GM13976 (cell line): ENCODE results near the gene SIPA1.

Experiments
- DNase-seq: peaks from one replicate; pipeline ENCODE4 v3.0.0; 2012; ENCODE audit warnings: low spot score
- in situ Hi-C: fragments of 300-500 bp; cut with MboI; formaldehyde crosslinking; loops from one replicate; pipeline ENCODE4 v1.12.0; 2022; ENCODE audit warnings: low sequenced_read_pairs, mixed read lengths, inconsistent platforms; ENCODE audit not compliant: unreplicated experiment
- TF ChIP-seq, protein P1 (sequence below): IDR thresholded peaks from 2 replicates; pipeline ENCODE4 v1.5.1; 2012; ENCODE audit warnings: borderline replicate concordance, mild to moderate bottlenecking; ENCODE audit not compliant: insufficient read depth; ENCODE audit errors: extremely low read depth, missing control alignments, control extremely low read depth

SIPA1 gene

DNA sequence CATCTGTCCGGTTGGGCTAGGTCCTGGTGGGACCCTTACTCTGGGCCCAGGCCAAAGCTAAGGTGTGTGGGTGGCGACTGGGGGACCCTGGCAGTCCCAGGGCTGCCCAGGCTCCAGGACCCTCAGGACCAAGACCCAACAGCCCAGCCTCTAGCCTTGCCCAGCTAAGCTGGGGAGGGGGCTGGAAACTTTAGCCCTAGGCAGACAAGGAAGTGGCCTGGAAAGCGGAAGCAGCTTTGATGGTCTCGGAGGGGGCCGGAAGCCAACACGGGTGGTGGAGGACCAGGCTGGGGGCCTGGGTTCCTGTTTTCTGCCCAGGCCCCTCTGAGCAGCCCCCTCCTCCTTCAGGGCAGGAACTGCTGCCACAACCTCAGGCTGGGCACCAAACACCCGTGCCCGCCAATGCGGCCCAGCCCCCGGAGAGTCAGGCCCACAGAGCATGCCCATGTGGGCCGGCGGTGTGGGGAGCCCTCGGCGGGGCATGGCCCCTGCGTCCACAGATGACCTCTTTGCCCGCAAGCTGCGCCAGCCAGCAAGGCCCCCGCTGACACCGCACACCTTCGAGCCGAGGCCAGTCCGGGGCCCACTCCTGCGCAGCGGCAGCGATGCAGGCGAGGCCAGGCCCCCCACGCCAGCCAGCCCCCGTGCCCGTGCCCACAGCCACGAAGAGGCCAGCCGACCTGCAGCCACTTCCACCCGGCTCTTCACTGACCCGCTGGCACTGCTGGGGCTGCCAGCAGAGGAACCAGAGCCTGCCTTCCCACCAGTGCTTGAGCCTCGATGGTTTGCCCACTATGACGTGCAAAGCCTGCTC, 2.8 kb downstream of the SIPA1 start:
- TF ChIP-seq, protein P1, sequence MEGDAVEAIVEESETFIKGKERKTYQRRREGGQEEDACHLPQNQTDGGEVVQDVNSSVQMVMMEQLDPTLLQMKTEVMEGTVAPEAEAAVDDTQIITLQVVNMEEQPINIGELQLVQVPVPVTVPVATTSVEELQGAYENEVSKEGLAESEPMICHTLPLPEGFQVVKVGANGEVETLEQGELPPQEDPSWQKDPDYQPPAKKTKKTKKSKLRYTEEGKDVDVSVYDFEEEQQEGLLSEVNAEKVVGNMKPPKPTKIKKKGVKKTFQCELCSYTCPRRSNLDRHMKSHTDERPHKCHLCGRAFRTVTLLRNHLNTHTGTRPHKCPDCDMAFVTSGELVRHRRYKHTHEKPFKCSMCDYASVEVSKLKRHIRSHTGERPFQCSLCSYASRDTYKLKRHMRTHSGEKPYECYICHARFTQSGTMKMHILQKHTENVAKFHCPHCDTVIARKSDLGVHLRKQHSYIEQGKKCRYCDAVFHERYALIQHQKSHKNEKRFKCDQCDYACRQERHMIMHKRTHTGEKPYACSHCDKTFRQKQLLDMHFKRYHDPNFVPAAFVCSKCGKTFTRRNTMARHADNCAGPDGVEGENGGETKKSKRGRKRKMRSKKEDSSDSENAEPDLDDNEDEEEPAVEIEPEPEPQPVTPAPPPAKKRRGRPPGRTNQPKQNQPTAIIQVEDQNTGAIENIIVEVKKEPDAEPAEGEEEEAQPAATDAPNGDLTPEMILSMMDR = no peak
- in situ Hi-C loops = no loop called here
- peak; percentile 54 for DNase-seq

DNA sequence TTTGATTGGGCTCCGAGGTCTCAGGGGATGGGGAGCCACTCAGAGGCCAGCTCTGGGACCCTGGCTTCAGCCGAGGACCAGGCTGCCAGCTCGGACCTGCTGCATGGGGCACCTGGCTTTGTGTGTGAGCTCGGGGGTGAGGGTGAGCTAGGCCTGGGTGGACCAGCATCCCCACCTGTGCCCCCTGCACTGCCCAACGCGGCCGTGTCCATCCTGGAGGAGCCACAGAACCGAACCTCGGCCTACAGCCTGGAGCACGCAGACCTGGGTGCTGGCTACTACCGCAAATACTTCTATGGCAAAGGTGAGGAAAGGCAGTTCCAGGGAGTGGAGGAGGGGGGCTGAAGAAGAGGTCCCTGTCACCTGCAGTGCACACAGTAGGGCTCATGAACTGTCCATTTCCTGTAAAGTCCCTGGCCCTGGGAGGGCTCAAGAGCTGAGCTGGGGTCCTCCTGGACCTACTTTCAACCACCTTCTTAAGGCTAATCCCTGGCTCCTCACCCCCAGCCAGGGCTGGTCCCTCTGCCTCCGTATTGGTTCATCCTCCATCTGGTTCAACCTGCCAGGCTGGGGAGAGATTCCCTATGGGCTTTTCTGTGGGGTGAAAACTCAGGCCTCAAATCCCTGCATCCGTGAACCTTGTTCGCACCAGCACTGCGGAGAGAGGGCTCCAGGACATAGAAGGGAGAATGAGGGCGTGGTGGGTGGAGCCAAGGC, 3.6 kb downstream of the SIPA1 start:
- TF ChIP-seq, protein P1 = no peak
- in situ Hi-C loops = no loop called here
- DNase-seq = no peak

DNA sequence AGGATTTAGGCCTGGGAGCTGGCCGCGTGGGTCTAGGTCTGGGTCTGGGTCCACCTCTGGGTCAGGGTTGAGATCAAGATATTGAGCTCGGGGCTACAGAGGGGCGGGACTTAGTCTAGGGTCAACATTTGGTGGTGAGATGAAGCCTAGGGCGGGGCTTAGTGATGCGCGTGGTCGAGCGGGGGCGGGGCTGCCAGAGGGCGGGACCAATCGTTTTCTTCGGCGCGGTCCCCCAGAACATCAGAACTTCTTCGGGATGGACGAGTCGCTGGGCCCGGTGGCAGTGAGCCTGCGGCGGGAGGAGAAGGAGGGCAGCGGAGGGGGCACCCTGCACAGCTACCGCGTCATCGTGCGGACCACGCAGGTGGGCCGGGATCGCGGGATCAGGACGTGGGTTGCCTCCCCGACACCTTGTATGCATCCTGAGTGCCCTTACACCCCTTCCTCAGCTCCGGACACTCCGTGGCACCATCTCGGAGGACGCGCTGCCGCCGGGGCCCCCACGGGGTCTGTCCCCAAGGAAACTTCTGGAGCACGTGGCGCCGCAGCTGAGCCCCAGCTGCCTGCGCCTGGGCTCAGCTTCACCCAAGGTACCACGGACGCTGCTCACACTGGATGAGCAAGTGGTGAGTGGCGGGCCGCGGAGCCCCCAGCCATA, 4.2 kb downstream of the SIPA1 start:
- in situ Hi-C loops = no loop called here
- DNase-seq = no peak
- TF ChIP-seq, protein P1 = no peak

DNA sequence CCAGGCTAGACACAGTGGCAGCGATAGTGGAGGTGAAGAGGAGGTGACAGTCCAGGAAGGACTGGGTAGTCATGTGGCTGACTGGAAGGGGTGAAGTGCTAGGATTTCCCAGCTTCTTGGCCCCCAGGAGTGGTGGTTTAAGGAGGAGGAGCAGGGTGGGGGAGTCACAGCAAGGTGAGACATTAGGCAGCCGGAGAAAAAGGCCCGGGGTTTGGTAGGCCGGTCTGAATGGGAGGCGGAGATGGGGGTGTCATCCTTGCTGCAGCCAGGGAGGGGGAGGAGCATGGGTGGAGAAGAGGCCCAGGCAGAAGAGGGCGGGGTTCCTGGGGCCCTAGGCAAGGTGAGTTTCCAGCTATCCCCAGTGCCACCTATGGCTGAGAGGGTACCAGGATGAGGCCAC, 6.1 kb downstream of the SIPA1 start:
- no peak for DNase-seq
- in situ Hi-C loops = no loop called here
- TF ChIP-seq, protein P1 = no peak

DNA sequence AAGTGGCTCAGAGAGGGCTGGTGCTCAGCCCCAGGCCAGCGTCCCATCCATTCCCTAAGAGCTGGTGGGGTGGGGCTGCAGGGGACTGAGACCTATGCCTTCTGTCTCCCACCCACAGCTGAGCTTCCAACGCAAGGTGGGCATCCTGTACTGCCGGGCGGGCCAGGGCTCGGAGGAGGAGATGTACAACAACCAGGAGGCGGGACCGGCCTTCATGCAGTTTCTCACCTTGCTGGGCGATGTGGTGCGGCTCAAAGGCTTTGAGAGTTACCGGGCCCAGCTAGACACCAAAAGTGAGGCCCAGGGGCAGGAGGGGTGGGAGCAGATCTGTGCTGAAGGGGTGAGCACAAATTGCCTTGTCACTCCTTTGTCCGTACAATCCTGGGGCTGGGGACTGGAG, 6.9 kb downstream of the SIPA1 start:
- TF ChIP-seq, protein P1 = no peak
- in situ Hi-C loops = no loop called here
- DNase-seq = no peak

DNA sequence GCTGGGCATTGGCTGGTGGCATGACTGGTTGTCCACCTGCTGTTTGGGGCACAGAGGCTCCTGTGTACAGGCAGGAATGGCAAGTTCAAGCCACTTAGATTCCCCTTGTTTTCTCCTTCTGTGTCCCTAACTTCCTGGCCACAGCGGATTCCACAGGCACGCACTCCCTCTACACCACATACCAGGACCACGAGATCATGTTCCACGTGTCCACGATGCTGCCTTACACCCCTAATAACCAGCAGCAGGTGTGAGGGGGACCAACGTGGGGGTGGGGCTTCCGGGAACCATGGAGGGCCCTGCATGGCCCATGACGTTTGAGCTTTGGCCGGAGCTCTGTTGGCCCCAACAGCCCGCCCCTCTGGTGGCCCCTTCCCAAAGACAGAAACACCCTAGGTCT, 7.8 kb downstream of the SIPA1 start:
- TF ChIP-seq, protein P1 = no peak
- DNase-seq = no peak
- in situ Hi-C loops = no loop called here
